HG02943 (cell line): Measurements from ENCODE around the gene SBDS.
"Not testable (repeated sequence)": the region's sequence is repeated elsewhere in the genome, so short reads cannot be mapped to it uniquely, and the experiment has no call there.

Experiments
- ATAC-seq: cut with Tn5 transposase; IDR thresholded peaks from one replicate; pipeline ENCODE4 v1.9.1; 2021; ENCODE audit warnings: mild to moderate bottlenecking, low read depth, moderate library complexity; ENCODE audit not compliant: unreplicated experiment

The SBDS gene

DNA sequence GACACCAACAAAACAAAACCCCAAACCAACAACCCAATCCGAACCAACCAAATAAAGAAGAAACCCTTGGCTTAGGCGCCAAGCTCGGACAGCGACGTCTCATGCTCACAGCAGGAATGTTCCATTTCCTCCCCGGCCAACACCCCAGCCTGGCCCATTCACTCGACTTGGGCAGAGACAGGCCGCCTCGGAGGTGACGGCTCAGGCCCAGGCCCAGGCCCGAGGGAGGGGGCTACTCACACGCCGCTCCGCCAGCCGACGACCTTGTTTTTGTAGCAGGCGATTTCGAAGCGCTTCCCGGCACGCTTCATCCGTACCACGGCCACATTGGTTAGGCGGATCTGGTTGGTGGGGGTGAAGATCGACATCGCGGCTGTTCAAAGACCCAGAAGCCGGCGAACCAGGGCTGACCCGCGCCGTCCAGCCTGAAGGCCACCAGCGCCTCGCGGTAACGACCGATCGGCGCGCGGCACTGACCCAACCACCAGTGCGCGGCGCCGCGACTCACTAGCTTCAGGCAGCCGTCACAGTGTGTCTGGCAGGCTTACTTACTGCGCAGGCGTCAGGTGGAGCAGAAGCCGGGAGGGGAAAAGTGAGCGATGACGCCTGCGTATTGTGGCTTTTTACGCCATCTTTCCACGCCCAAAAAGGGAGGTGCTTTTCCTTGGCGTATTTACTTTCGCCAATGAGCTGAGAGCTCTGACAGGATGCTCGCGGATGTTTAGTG lies at the start of gene SBDS:
Gene SBDS (minus strand): TSS at position 537 of the 727 bp plus-strand sequence. CDS start 169 bp downstream, at position 368.
- ATAC-seq: peak; percentile 51

DNA sequence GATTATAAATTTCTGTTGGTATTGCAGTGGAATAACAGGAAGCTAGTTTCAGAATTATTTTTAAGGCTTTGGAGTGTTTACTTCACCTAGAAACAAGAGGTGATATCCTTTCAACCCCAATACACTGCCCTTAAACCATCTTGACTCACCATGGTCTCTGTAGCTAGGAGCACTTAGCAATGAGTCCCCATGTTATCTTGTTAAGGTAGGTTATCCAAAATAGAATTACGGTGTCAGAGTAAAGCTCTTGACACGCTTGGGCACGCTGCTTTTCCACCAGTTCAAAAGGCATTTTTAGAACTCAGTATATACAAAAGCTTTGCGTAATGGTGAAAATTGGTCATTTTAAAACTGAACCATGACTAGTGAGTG lies 48.2 kb upstream of the SBDS start:
- not testable (repeated sequence) for ATAC-seq

DNA sequence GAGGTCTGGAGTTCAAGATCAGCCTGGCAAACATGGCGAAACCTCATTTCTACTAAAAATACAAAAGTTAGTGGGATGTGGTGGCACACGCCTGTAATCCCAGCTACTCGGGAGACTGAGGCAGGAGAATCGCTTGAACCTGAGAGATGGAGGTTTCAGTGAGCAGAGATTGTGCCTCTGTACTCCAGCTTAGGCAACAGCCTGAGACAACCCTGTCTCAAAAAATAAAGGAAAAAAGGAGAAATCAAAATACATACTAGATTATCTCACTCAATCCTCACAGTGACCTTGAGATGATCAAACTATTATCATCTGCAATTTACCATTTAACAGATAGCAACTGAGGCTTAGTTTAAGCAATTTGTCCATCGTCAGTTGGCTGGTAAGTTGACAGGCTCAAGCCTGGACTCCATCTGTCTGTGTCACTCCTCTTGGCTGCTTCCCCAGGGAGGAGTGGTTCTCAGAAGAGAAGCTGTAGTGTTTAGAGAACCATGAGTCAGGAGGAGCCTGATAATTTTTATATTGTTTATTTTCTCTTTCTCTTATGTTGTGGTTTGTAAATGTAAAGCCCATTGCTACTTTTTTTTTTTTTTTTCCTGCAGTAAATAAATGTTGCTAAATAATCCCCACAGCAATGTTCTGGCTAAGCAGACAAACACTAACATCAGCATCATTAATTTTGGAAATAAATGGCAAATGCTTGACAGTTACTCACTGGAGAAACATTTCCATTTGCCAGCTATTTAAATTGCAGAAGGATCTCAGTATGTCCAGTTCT lies 47.6 kb upstream of the SBDS start:
- not testable (repeated sequence) for ATAC-seq

DNA sequence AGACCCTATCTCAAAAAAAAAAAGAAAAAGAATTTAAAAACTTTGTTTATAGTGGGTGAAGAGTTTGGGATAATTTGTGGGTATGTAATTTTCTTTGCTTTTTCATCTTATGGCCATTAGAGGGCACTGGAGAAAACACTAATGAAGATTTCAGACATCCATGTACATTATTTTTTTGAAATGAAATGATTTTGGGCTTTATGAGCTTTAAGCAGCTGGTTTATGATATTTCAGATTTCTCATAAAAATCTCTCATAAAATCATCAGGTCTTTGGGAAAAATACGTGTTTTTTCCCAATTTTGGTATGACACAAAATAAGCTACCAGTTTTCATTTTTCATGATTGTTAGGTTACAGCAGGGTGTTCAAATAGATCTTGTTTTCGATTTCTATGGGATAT lies 45.4 kb upstream of the SBDS start:
- ATAC-seq: not testable (repeated sequence)

DNA sequence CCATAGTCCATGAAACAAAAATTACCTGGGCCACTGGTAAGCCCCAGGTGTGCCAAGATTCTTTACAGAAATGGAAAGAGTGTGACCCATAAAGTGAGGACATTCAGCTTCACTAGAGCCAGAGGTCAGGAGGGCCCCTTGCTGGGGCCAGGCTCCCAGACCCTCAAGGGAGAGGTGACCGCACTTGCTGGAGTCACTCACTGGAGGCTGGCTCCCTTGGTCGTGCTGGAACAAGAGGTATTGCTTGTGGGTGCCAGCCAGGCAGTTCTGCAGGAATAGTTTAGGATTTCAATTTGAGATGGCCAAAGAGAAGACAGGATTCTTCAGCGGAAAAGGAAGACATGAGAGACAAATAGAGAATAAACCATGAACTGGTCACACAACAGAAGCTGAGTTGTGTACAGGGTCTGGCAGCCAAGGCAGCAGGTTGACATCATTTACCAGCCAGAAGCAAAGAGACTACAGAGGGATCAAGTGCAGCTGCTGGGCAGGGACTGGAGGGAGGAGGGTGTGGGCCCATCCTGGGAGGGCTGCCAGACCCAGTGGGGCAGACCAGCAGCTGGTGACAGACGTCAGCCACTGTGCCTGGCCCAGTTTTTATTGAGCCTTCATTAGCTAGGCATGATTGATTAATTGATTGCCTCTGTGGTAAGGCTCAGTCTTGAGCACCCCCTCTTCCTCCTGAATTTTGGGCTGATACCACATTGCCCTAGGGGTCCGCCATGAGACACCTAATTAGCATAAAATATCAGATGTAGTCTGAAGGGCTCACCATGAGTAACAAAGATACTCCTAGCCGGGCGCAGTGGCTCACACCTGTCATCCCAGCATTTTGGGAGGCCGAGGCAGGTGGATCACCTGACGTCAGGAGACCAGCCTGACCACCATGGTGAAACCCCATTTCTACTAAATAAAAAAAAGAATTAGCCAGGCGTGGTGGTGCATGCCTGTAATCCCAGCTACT lies 41.3 kb upstream of the SBDS start:
- ATAC-seq: not testable (repeated sequence)

DNA sequence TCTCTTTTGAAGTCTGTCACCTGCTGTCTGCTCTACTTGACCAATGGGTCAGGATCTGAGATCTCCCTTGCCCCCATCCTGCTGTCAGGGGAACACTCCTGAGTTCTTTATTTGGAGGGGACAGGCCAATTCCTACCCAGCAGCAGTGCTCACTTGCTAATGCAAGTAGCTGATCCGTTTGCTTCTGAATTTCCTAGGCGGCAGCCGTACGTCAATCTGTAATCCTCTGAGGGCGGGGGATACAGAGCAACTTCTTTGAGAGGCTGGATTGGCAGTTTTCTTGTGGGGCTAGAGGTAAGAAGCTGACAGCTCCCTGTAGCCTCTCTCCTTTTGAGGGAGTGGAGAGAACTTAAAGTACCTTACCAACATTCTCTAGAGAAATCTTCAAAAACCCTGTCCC lies 37.9 kb upstream of the SBDS start:
- no peak for ATAC-seq

DNA sequence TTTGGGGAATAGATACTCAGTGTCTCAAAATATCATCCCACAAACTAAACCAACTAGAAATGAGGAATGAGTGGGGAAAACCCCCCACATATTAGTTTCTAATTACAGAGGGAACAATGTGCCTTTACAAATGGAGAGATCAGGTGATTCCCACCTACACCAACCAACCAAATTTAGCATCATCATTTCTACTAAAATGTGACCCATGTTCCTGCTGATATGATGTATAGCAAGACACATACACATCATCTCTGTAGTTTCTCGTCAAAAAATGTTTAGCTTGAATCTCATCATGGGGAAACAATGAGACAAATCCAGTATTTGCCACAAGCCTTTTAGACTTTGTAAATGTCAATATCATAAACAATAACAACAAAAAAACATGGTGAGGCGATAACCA lies 36.3 kb upstream of the SBDS start:
- ATAC-seq: not testable (repeated sequence)

DNA sequence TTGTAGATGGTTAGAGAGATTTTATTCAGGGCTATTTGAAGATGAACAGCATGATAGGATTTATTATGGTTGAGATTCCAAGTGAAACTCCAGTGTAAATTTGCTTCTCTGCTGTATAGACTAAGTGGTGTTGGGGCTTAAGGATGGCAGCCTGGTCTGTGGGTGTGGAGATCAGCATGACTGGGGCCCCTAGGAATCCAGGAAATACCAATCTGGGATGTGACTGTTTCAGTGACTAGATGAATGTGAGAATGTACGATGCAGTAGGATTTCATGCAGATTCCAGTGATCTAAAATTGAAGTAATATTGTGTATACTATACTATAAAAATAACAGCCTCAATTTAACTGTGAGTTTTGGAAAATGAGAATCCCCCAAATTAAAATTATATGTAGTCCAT lies 30.1 kb upstream of the SBDS start:
- ATAC-seq: not testable (repeated sequence)

DNA sequence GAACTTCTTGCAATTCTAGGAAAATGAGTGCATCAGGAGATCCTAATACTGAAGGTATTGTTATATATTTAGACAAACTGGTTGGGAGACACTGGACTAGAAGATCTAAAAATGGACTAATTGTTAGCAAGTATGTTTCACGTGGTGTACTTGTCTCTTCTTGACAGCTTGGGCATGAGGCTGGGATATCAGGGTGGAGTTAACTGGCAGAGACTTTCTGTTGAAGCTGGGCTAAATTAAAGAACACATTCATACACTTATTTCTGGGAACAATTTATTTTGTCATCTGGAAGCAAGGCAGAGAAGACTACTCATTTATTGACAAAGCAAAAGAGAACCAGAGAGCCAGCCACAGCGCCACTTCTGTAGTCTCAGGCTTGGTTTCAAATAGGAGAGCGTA lies 27.1 kb upstream of the SBDS start:
- ATAC-seq: no peak

DNA sequence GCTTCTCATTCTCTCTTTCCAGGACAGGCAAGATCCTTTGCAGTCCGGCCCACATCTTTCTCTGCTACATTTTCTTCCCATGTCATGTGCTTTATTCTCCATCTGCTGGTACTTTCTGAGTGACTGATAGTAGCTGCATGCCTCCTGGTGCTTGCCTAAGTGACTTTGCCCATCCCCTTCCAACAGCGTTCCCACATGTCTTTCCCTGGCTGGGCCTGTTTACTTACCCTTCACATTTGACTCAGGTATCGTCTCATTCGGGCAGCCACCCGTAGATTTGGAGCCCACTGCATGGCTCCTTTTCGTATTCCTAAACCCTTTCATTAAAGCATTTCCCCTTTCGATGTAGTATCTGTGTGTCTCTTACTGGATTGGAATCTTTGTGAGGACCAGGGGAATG lies 25.9 kb upstream of the SBDS start:
- no peak for ATAC-seq

DNA sequence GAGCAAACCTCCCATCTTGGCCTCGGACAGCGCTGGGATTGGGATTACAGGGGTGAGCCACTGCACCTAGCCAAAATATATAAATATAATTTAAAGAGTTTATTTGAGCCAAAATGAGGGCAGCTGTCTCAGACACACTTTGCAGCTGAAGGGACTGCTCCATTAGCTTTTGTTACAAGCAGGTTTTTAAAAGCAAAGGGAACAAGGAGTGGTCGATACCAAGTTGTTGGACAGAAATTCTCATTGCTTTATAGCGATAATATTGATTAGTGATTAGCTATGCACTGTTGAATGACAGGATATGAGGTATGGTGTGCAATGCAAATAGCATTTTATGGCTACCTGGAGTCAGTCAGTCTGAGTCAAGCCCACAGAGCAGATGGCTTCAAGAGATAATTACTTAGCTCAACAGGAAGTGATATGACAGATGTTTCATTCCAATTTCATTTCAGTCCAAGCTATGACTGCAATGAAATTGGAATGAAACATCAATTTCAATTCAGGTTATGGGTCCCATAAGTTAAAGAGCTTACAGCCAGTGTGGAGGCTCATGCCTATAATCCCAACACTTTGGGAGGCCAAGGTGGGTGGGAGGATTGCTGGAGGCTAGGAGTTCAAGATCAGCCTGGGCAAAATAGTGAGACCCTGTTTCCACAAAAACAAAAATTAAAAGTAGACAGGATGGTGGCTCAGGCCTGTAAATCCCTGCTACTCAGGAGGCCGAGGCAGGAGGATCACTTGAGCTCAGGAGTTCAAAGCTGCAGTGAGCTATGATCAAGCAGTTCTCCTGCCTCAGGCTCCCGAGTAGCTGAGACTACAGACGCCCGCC lies 24.4 kb upstream of the SBDS start:
- ATAC-seq: no peak

DNA sequence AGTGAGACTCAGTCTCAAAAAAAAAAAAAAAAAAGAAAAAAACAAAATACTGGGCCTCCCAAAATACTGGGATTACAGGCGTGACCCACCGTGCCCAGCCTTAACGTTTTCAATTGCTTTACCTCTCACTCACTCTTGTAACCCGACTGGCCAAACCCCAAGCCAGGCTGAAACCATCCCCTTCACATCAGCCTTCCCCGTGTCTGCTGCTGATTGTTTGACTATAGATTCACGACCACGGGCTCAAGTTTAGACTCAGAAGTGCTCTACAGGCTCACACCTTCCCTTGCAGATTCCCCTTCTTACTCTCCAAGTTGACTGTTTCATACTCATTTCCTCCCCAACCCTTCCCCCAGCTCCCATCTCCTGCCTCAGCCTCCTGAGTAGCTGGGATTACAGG lies 23.6 kb upstream of the SBDS start:
- ATAC-seq: no peak

DNA sequence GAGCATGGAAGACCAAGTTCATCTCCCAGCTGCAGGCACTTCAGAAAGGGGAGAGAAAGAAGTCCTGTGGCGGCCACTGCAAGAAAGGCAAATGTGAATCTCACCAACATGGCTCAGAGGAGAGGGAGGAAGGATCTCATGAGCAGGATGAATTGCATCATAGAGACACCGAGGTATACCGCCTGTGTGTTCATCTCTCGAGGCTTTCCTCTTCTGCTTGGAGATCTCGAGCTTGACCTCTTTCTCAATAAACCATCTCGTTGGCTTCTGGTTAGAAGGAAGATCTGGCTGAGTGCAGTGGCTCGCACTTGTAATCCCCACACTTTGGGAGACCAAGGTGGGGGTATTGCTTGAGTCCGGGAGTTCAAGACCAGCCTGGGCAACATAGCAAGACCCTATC lies 22.6 kb upstream of the SBDS start:
- not testable (repeated sequence) for ATAC-seq

DNA sequence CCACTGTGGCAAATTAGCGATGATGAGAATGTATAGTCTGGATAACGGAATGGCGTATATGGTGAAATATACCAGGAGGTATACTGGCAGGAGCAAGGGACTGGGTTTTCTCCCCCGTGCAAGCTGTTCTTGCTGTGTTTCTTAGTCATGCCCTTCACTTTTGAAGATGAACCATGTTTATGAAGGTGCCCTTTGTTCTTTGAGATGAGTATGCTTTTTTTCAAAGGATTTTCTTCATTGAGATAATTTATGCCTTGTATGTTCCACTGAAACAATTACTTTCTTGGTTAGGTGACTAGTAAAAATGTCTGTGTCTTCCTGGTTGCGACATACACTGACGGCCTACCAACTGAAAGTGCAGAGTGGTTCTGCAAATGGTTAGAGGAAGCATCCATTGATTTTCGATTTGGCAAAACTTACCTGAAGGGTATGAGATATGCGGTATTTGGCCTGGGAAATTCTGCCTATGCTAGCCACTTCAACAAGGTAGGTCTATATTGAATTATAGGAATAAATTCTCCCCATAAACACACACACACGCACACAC lies 18.8 kb upstream of the SBDS start:
- not testable (repeated sequence) for ATAC-seq

DNA sequence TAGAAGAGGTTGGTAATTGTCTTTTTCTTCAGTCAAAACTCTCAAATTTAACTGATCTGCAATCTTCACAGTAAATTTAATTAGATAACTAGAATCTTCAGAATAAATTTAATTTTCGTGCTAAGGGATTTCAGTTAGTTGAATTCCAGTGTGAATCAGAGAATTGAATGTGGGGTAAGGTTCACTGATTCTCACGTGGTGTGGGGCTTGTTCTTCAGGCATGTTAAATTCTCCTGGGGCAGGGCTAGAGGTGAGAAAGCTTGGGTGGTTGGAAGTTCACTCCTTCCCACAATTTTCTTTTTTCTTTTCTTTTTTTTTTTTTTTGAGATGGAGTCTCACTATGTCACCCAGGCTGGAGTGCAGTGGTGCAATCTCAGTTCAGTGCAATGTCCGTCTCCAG lies 14.3 kb upstream of the SBDS start:
- ATAC-seq: not testable (repeated sequence)

DNA sequence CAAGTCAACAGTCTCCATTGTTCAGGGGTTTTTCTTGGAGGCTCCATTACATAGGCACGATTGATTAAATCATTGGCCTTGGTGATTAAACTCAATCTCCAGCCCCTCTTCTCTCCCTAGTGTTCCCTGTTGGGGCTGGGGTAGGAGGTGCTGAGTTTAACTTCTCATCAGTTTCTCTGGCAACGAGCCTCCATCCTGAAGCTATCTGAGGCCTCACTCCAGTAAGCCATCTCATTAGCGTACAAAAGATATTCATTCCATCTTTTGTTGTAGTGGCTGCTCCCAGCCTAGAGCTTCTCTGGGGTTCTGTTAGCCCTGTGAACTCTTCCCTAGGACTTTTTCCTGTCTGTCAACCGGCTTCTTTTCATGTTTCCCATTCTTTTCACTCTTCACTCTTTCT lies 12.9 kb upstream of the SBDS start:
- ATAC-seq: no peak

DNA sequence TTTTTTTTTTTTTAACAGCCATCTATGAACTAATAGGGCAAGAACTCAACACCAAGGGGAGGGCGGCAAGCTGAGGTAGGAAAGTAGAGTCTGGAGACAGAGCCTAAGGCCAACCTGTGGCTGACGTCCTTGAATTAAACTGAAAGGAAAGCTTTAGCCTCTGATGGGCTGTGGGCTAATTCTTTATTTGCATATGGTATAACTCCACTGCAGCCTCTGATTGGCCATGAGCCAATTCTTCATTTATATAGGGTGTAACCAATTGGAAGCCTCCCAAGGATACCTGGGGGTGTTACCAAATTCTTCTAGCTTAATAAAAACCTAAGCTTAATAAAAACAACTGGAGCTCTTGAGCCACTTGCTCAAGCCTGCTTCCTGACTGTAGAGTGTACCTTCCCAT lies 11.6 kb upstream of the SBDS start:
- ATAC-seq: no peak

DNA sequence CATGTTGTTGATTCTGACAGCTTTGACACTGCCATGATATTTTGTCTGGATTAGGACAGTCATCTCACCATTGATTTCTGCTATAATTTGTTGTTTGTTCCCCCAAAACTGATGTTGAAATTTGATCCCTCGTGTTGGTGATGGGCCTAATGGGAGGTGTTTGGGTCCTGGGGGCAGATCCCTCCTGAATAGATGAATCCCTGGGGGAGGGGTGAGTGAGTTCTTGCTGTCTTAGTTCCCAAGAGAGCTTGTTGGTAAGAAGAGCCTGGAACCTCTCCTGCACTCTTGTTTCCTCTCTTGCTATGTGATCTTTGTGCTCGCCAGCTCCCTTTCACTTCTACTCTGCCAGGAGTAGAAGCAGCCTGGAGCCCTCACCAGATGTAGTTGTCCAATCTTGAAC lies 8.8 kb upstream of the SBDS start:
- ATAC-seq: not testable (repeated sequence)

DNA sequence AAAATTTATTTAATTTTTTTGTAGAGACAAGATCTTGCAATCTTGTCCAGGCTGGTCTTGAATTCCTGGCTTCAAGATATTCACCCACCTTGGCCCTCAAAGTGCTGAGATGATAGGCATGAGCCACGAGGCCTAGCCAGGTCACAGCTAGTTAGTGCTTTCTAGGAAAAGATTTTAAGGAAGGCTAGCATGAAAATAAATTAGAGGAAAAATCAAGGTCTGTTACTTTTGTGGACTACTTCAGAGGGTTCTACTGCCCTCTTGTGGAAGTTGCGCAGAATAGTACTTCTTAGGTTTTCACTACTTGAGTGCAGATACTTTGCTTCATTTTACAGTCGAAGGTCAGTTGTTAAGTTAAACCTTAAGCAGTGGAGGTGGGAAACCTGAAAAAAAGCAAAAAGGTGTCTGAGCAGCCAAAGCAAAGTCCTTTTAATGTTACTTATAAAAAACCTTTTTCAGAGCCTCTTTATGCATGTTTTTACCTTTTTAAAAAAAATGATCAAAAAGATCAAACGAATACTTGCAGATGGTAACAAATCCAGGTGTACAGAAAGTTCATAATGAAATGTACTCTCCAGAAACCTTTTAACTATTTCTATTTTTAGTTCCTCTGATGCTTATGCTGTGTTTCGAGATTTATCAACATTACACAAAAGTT lies 5.3 kb upstream of the SBDS start:
- not testable (repeated sequence) for ATAC-seq
